ENCODE data around the gene PLCZ1.
"Not testable (repeated sequence)": the region's sequence is repeated elsewhere in the genome, so short reads cannot be mapped to it uniquely, and the experiment has no call there.

Gene PLCZ1, protein sequence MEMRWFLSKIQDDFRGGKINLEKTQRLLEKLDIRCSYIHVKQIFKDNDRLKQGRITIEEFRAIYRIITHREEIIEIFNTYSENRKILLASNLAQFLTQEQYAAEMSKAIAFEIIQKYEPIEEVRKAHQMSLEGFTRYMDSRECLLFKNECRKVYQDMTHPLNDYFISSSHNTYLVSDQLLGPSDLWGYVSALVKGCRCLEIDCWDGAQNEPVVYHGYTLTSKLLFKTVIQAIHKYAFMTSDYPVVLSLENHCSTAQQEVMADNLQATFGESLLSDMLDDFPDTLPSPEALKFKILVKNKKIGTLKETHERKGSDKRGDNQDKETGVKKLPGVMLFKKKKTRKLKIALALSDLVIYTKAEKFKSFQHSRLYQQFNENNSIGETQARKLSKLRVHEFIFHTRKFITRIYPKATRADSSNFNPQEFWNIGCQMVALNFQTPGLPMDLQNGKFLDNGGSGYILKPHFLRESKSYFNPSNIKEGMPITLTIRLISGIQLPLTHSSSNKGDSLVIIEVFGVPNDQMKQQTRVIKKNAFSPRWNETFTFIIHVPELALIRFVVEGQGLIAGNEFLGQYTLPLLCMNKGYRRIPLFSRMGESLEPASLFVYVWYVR

DNA sequence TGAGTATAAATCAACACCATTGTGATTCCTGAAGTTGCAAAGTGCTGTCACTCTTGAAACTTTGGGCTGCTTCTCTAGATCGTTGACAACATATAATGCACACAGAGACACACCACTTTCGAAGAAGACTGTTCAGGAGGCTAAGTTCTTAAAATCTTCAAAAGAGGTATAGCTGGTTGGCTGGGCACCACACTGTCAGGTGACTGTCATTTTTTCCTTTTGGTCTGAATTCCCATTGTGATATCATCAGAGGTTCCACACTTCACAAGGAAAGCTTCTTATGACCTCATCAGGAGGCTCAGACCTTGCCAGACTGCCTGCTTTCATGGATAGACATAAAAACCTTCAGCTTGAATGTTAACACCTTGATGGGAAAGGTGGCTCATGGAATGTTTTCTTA, at the start of gene PLCZ1, which contains the start of gene CAPZA3:
PLCZ1 (minus strand) TSS at position 194 of the 400 bp plus-strand sequence. CDS start 641 bp downstream, outside the sequence.
CAPZA3 (plus strand) TSS at position 301 of the 400 bp plus-strand sequence. CDS start 150 bp downstream, outside the sequence.
- DNase-seq: no peak

DNA sequence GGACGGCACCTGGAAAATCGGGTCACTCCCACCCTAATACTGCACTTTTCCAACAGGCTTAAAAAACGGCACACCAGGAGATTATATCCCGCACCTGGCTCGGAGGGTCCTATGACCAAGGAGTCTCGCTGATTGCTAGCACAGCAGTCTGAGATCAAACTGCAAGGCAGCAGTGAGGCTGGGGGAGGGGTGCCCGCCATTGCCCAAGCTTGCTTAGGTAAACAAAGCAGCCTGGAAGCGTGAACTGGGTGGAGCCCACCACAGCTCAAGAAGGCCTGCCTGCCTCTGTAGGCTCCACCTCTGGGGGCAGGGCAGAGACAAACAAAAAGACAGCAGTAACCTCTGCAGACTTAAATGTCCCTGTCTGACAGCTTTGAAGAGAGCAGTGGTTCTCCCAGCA, 47.7 kb upstream of the PLCZ1 start:
- not testable (repeated sequence) for DNase-seq

GRCh38 chr12:18782827-18783226, 45.0 kb upstream of the PLCZ1 start:
- no peak for DNase-seq

GRCh38 chr12:18766479-18766878, 28.7 kb upstream of the PLCZ1 start:
- not testable (repeated sequence) for DNase-seq

DNA sequence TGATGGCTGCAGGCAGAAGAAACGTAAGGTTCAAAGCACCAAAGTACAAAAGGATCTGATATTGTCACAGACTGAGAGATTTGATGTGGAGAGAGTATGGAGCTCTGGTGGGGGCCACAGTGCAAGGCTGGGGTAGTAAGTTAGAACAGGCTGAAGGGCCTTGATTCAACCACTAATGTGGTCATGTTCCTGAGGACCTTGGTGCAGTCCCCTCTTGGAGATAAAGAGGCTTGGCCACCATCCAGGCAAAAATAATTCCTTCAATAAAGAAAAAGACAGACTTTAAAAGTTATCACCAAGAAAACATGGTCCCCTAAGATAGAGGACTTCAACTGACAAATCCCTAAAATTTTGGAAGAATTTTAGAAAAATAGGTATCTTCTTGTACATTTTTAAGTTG, 17.5 kb upstream of the PLCZ1 start:
- no peak for DNase-seq

DNA sequence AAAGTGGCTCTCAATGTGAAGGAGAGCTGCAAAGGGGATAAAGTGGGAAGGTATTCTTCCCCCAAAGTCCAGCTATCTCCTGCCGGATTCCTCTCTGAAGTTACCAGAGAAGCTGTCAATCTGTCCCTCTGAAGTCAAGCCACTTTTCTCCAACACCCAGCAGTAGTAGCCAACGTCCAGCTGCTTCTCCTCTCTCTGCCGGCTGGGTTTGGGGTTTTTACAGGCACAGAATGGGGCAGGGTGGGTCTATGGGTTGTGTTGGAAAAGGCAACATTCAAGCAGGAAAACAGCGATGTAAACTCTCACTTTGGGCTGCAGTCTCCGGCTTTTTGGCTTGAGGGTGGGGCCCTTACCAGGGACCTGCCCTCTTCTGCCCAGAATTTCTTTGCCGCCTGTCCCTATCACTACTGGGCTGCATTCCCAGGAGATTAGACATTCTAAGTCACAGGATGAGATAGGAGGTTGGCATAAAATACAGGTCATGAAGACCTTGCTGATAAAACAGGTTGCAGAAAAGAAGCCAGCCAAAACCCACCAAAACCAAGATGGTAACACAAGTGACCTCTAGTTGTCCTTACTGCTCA, 16.4 kb upstream of the PLCZ1 start:
- no peak for DNase-seq

DNA sequence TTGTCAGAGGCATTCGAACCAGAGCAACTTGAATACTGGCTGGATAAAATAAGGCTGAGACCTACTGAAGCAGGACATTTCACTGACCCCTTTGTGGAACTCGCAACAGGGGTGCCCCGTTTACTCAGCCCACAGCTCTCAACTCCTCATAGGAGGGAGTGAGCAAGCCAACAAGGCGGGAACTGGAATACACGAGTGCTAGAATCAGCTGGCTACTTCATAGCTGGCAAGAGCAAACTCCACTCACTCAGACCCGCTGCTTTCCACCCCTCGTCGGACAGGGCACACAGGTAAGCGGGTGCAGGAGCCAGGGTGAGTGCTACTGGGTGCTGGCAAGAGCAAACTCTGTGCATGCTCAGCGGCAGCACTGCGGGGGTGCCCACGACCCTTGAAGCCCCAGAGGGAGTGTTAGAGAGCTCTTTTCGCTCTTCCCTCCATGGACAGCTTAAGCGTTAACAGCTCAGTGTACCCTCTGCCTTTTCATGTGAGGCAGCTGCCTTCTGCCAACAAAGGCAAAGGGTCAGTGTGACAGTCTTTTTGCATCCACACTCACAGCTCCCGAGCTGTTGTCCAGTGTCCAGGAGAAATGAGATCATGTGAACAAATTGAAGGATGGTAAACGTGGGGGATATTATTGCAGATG, 15.8 kb upstream of the PLCZ1 start:
- DNase-seq: no peak

DNA sequence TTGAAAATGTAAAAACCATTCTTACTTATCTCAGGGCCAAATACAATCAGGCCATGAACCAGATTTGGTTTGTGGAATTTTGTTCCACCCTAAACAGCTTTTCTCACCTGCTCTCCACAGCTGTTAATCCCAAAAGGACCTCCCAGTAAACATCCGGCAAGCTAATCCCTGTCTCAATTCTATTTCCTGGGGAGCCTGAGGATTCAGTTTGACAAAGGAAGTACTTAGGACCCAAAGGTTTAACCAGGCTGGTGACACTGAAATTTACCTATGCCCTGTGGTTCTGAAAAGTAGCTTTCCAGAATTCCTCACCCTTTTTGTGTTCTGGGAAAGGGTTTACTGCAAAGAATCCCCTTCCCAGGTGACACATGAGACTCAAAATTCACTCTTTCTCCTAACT, 15.1 kb upstream of the PLCZ1 start:
- DNase-seq: no peak

DNA sequence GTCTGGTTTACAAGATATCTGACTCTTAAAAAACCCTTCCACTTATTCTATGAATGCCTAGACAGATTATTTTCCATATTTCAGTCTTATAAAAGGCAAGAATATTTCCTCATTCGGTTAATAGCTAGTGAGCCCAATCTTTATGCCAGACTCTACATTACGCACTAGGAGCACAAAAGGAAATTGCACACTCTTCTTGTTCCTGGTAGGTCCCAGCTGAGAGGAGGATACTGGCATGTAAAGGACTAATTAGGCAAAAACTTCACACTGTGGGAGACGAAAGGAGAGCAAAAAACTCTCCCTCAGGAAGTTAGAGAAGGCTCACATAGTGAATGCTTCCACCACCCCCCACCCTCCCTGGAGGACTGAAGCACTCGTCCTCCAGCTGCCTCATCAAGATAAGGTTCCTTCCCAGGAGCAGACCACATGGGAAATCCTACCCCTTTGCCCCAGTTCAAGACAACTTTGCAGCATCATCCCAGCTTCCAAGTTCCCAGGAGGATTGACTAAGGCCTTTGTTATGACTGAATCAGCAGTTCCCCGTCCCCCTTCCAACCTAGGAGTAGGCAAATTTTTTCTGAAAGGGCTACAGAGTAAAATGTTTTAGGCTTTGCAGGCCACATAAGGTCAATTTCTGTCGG, 14.6 kb upstream of the PLCZ1 start:
- DNase-seq: no peak

GRCh38 chr12:18751866-18752265, 14.1 kb upstream of the PLCZ1 start:
- no peak for DNase-seq

DNA sequence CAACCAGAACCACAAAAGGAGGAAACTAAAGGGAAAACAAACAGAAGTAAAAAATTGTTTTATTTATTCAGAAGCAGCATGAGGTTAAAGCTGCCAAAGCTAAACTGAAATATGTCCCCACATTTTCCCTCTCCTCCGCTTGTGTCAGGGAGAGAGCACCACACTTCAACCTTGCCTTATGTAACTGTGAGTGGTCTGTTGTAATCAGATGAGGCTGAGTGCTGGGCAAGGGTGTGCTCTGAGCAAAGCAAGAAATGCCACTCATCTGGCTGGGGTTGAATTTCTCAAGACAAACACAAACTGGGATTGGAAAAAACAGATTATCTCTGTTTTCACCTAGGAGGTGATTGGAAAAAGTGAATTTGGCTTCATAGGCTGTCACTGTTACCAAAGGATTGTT, 12.3 kb upstream of the PLCZ1 start:
- no peak for DNase-seq

DNA sequence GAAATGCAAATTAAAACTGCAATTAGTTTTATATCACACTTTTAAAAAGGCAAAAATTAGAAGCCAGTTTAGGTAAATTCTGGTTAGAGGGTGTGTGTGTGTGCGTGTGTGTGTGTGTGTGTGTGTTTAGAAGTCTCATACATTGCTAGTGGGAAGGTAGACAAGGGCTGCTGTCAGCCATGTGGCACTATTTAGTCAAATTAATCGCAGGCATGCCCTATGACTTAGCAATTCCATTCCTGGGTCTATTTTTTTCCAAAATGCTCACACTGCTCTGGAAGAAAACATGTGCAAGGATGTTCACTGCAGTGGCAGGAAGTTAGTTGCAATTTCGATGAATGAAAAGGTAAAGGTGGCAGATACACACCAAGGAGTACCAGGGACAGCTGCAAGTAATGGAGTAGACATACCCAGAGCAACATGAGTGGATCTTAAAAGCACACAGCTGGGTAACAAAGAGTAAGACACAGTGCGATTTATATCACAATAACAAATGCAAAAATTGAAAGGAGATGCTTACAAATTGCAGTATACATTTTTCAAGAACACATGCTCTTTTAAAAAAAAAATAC, 11.7 kb upstream of the PLCZ1 start:
- DNase-seq: no peak

GRCh38 chr12:18747895-18748294, 10.1 kb upstream of the PLCZ1 start:
- DNase-seq: no peak

DNA sequence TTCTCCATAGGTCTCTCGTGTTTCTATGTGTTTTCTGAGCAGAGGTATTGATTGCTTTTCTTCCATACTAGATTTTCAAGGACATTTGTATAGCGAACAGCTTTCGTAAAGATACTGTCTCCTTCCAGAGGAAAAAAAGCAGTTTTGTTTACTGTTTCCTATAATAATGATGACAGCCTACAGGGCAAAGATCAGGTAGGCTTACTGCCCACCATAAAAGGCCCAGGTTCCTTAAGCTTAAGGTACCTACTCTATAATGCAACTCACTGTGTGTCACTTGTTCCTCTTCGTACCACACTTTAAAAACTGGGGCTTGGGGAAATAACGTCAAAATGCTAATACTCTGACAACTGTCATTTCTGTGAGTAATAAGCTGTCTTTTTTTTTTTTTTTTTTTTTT, 6.7 kb downstream of the PLCZ1 start:
- DNase-seq: no peak

GRCh38 chr12:18723752-18724151, 14.1 kb downstream of the PLCZ1 start:
- DNase-seq: no peak

- DNase-seq: no peak
Measured at GRCh38 chr12:18721452-18721851, 16.4 kb downstream of the PLCZ1 start.

- no peak for DNase-seq
Measured at GRCh38 chr12:18720690-18721089, 17.1 kb downstream of the PLCZ1 start.

GRCh38 chr12:18719922-18720510, 17.8 kb downstream of the PLCZ1 start:
- DNase-seq: no peak

DNA sequence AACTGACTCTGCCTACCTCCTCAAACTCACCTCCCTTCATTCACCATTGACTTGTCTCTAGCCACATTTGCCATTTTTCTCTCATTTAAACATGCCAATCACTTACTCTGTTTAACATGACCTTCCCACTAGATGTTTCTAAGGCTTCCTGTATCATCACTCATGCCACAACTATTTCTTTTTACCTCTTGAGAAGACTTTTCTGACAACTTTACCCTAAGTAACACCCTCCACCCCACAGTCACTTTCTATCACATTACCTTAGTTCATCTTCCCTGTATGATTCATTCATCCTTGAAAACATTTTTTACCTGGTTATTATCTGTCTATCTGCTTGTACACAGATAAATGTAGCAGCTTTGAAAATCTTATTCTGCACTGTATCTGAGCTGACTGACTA, 19.4 kb downstream of the PLCZ1 start:
- DNase-seq: no peak

DNA sequence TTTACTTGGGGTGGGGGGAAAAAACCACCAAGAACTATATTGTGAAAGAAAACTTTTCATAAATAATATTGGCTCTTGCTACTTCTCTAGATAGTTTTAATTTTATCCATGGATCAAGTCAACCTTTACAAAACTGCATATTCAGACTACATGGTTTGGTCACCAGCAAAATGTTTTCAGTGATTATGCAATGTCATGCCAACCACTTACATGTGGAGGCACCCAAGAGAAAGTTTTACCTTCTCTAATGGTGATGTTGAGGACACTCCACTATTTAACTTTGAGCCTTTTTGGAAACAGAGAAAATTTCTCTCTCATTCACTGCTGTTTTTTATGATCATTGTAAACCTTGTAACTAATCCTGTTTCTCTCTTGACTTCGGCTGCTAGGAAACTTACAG, 21.6 kb downstream of the PLCZ1 start:
- no peak for DNase-seq

- no peak for DNase-seq
Measured at GRCh38 chr12:18706798-18707197, 31.0 kb downstream of the PLCZ1 start.

DNA sequence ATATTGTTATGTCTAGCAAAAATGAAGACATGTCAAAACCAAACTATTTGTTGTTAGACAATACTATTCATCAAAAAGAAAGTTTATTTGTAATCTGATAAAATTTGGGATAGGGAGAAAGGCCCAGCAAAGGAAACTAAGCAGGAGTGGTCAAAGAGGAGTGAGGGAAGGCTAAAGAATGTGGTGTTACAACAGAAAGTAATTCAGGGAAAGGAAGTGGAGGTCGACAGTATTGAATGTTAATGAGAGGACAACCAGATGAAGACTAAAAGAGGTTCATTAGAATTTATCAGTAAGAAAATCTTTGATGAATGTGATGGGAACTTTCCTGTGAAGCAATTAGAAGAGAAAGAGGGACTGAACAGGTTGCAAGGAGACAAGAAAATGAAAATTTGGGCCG, 33.9 kb downstream of the PLCZ1 start:
- DNase-seq: no peak
